ENCODE results near the gene FBN1.

DNA sequence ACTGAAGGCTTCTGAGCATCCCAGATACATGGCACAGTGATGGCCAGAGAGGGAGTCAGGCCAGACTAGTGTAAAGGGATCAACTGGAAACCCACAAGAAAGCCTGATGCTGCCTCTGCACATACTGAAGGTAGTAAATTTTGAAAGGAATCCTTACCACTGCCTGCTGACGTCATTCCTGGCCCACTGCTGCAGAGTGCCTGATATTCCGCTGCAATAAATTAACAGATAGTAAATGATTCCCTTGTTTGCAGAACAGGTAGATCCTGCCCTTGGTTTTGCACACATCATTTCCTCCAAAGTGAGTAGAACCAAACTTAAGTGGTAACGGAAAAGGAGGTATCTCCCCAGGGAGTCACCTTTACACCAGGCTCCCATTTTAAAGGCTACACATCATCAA lies 146.7 kb downstream of the FBN1 start:
- TF ChIP-seq, protein P1, sequence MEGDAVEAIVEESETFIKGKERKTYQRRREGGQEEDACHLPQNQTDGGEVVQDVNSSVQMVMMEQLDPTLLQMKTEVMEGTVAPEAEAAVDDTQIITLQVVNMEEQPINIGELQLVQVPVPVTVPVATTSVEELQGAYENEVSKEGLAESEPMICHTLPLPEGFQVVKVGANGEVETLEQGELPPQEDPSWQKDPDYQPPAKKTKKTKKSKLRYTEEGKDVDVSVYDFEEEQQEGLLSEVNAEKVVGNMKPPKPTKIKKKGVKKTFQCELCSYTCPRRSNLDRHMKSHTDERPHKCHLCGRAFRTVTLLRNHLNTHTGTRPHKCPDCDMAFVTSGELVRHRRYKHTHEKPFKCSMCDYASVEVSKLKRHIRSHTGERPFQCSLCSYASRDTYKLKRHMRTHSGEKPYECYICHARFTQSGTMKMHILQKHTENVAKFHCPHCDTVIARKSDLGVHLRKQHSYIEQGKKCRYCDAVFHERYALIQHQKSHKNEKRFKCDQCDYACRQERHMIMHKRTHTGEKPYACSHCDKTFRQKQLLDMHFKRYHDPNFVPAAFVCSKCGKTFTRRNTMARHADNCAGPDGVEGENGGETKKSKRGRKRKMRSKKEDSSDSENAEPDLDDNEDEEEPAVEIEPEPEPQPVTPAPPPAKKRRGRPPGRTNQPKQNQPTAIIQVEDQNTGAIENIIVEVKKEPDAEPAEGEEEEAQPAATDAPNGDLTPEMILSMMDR (IDR thresholded peaks at IDR 0.05), result no peak
- TF ChIP-seq POLR2AphosphoS5 (IDR thresholded peaks at IDR 0.05) (no peak), EP300 (IDR thresholded peaks at IDR 0.05) (no peak), POLR2A (IDR thresholded peaks at IDR 0.05) (no peak)
